Fibroblast of lung (primary cell): ENCODE measurements around the gene YKT6. TPM values are rescaled to one million over a fixed set of nuclear protein-coding genes. Genes with fewer than 3 reads are reported as not detected.

Experiments used
- DNase-seq, 2 donors: peaks; one replicate each; pipeline versions ENCODE4 v3.0.0 to v3.0.0-alpha.2; 2010; ENCODE audit warnings: low read depth in 2 of 2
- H2AFZ ChIP-seq: 2 replicates; pipeline ENCODE4 v1.5.1; 2012; ENCODE audit warnings: low read length, control low read depth, inconsistent platforms
- H3K27ac ChIP-seq: 2 replicates; pipeline ENCODE4 v1.5.1; 2011; ENCODE audit warnings: low read length, control low read depth; ENCODE audit not compliant: insufficient read depth
- H3K27me3 ChIP-seq: 2 replicates; pipeline ENCODE4 v1.5.1; 2011; ENCODE audit warnings: mild to moderate bottlenecking, low read length; ENCODE audit not compliant: control insufficient read depth, insufficient read depth
- H3K36me3 ChIP-seq: 2 replicates; pipeline ENCODE4 v1.5.1; 2011; ENCODE audit warnings: low read length; ENCODE audit not compliant: control insufficient read depth, insufficient read depth
- H3K4me1 ChIP-seq: 2 replicates; pipeline ENCODE4 v1.5.1; 2011; ENCODE audit warnings: low read length; ENCODE audit not compliant: control insufficient read depth, insufficient read depth; ENCODE audit errors: extremely low read depth
- H3K4me2 ChIP-seq: 2 replicates; pipeline ENCODE4 v1.5.1; 2011; ENCODE audit warnings: low read length, control low read depth; ENCODE audit not compliant: insufficient read depth; ENCODE audit errors: extremely low read depth
- H3K4me3 ChIP-seq, 4 experiments: fragments of 200-600 bp in 1 of 4; sonication (generic) in 1 of 4; replicated peaks in 1 of 4; 2 replicates each; pipeline ENCODE4 v1.5.1; 2011 to 2016; ENCODE audit warnings: low read length in 4 of 4, low read depth in 3 of 4, mild to moderate bottlenecking in 3 of 4, control low read depth in 2 of 4, inconsistent platforms in 1 of 4, mixed read lengths in 1 of 4; ENCODE audit not compliant: insufficient read depth in 1 of 4; ENCODE audit errors: control extremely low read depth in 1 of 4
- H3K79me2 ChIP-seq: 2 replicates; pipeline ENCODE4 v1.5.1; 2012; ENCODE audit warnings: mild to moderate bottlenecking, low read length, inconsistent platforms; ENCODE audit not compliant: control insufficient read depth, insufficient read depth
- H3K9ac ChIP-seq: 2 replicates; pipeline ENCODE4 v1.5.1; 2011; ENCODE audit warnings: mild to moderate bottlenecking, low read length, control low read depth; ENCODE audit not compliant: insufficient read depth
- H3K9me3 ChIP-seq: 2 replicates; pipeline ENCODE4 v1.5.1; 2012; ENCODE audit warnings: low read depth, low read length; ENCODE audit not compliant: control insufficient read depth, insufficient read depth
- H4K20me1 ChIP-seq: 2 replicates; pipeline ENCODE4 v1.5.1; 2011; ENCODE audit warnings: low read length; ENCODE audit not compliant: control insufficient read depth, insufficient read depth; ENCODE audit errors: extremely low read depth
- CTCF ChIP-seq, 2 donors: IDR thresholded peaks in 1 of 2; conservative IDR thresholded peaks in 1 of 2; 1 replicate in 1 of 2; 2 replicates in 1 of 2; pipeline ENCODE4 v1.5.1; 2011 to 2012; ENCODE audit warnings: low read length in 2 of 2, control low read depth in 1 of 2, inconsistent platforms in 1 of 2, low read depth in 1 of 2, mild to moderate bottlenecking in 1 of 2
- EZH2 ChIP-seq: IDR thresholded peaks from 2 replicates; pipeline ENCODE4 v1.5.1; 2012; ENCODE audit warnings: low read length, control low read depth, mild to moderate bottlenecking; ENCODE audit errors: missing control alignments
- polyA plus RNA-seq, 2 donors: library from polyadenylated mRNA; depleted of rRNA in 1 of 2; stranded (reverse) in 1 of 2; unstranded in 1 of 2; fragments of >200 nt; gene quantifications; 2 replicates each; pipeline ENCODE4 v1.2.1, GENCODE V29; 2011 to 2012; ENCODE audit warnings: missing spikeins in 1 of 2
- total RNA-seq: library from RNA; depleted of rRNA; stranded (reverse); fragments of >200 nt; gene quantifications from 2 replicates; pipeline ENCODE4 v1.2.1, GENCODE V29; 2014

Gene YKT6
- total and polyA plus RNA-seq, 2 donors (not counting 1 experiment from before 2014, with no cell fraction given), result 90.0 to 99.0 TPM

- Histone ChIP-seq H3K4me2 (no peak overlapping the region), H3K27ac (no peak overlapping the region), H3K9me3 (no peaks in the 10 kb centered on the region), H3K36me3 (peaks cover 31% of the 10 kb centered on the region), H3K4me3 (no peak overlapping the region), H3K79me2 (peaks cover 4% of the 10 kb centered on the region), H3K27me3 (no peaks in the 10 kb centered on the region), H3K9ac (no peak overlapping the region), H4K20me1 (no peaks in the 10 kb centered on the region), H3K4me1 (no peaks in the 10 kb centered on the region), H2AFZ (no peak overlapping the region)
- DNase-seq, result no peak
- no peak for TF ChIP-seq CTCF (conservative IDR thresholded peaks at IDR 0.05 in 1 of 2, IDR thresholded peaks at IDR 0.05 in 1 of 2; ENCODE audit: low read depth in 1 of 2, low read length in 2 of 2)
- TF ChIP-seq EZH2, result no peak
These were observed 9.3 kb downstream of the YKT6 start for GRCh38 chr7:44210107-44210506.

- H3K79me2 ChIP-seq, result no peaks in the 10 kb centered on the region
- no peaks in the 10 kb centered on the region for H3K9me3 ChIP-seq
- no peak for DNase-seq
- no peaks in the 10 kb centered on the region for H3K4me1 ChIP-seq
- no peak for TF ChIP-seq CTCF (conservative IDR thresholded peaks at IDR 0.05 in 1 of 2, IDR thresholded peaks at IDR 0.05 in 1 of 2; ENCODE audit: low read depth in 1 of 2, low read length in 2 of 2)
- TF ChIP-seq EZH2, result no peak
- no peaks in the 10 kb centered on the region for H4K20me1 ChIP-seq
- no peak overlapping the region for H2AFZ ChIP-seq
- H3K4me2 ChIP-seq, result no peak overlapping the region
- no peaks in the 10 kb centered on the region for H3K27me3 ChIP-seq
- H3K9ac ChIP-seq, result no peak overlapping the region
- peaks cover 28% of the 10 kb centered on the region for H3K36me3 ChIP-seq
- no peak overlapping the region for H3K27ac ChIP-seq
- H3K4me3 ChIP-seq, result no peak overlapping the region
These were observed 10.4 kb downstream of the YKT6 start for GRCh38 chr7:44211126-44211675.

GRCh38 chr7:44212018-44212417, 11.2 kb downstream of the YKT6 start:
- Histone ChIP-seq H3K4me3 (no peak overlapping the region), H3K4me2 (no peak overlapping the region), H3K9me3 (no peaks in the 10 kb centered on the region), H3K4me1 (no peaks in the 10 kb centered on the region), H3K36me3 (peaks cover 24% of the 10 kb centered on the region), H4K20me1 (no peaks in the 10 kb centered on the region), H3K9ac (no peak overlapping the region), H2AFZ (no peak overlapping the region), H3K79me2 (no peaks in the 10 kb centered on the region), H3K27me3 (no peaks in the 10 kb centered on the region), H3K27ac (no peak overlapping the region)
- no peak for TF ChIP-seq EZH2
- no peak for TF ChIP-seq CTCF (conservative IDR thresholded peaks at IDR 0.05 in 1 of 2, IDR thresholded peaks at IDR 0.05 in 1 of 2; ENCODE audit: low read depth in 1 of 2, low read length in 2 of 2)
- no peak for DNase-seq
